Measurements from ENCODE around the gene CELF1.

GRCh38 chr11:47434011-47434786, 118.7 kb downstream of the CELF1 start:
- TF ChIP-seq, protein P1, sequence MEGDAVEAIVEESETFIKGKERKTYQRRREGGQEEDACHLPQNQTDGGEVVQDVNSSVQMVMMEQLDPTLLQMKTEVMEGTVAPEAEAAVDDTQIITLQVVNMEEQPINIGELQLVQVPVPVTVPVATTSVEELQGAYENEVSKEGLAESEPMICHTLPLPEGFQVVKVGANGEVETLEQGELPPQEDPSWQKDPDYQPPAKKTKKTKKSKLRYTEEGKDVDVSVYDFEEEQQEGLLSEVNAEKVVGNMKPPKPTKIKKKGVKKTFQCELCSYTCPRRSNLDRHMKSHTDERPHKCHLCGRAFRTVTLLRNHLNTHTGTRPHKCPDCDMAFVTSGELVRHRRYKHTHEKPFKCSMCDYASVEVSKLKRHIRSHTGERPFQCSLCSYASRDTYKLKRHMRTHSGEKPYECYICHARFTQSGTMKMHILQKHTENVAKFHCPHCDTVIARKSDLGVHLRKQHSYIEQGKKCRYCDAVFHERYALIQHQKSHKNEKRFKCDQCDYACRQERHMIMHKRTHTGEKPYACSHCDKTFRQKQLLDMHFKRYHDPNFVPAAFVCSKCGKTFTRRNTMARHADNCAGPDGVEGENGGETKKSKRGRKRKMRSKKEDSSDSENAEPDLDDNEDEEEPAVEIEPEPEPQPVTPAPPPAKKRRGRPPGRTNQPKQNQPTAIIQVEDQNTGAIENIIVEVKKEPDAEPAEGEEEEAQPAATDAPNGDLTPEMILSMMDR (conservative IDR thresholded peaks at IDR 0.05; ENCODE audit: low read depth in 2 of 2), result no peak
- TF ChIP-seq POLR2AphosphoS5 (IDR thresholded peaks at IDR 0.05; ENCODE audit: low read depth) (no peak), EZH2 (IDR thresholded peaks at IDR 0.05; ENCODE audit: low read depth, unreplicated experiment) (no peak), ZNF462 (CRISPR knock-in tag; IDR thresholded peaks at IDR 0.05) (no peak)

Data from GM23338 (cell line).